Chondrocyte (in vitro differentiated cells): ENCODE results near the gene OR2T11. TPM values are rescaled to one million over a fixed set of nuclear protein-coding genes. Genes with fewer than 3 reads are reported as not detected.

Experiments
- DNase-seq: peaks from one replicate; pipeline ENCODE4 v3.0.0; 2021; ENCODE audit warnings: mixed read lengths, low spot score
- H3K27ac Mint-ChIP-seq: one replicate; pipeline ENCODE4 v1.8.0; 2021; ENCODE audit warnings: mild to moderate bottlenecking, moderate library complexity, mixed read lengths; ENCODE audit not compliant: unreplicated experiment
- H3K27me3 Mint-ChIP-seq: 2 replicates; pipeline ENCODE4 v1.8.0; 2021; ENCODE audit warnings: low read depth, mixed read lengths
- H3K36me3 Mint-ChIP-seq: 2 replicates; pipeline ENCODE4 v1.8.0; 2021; ENCODE audit warnings: low read depth, mixed read lengths
- H3K4me1 Mint-ChIP-seq: 2 replicates; pipeline ENCODE4 v1.8.0; 2021; ENCODE audit warnings: low read depth, mild to moderate bottlenecking, mixed read lengths
- H3K4me3 Mint-ChIP-seq: one replicate; pipeline ENCODE4 v1.8.0; 2021; ENCODE audit warnings: mild to moderate bottlenecking, moderate library complexity, mixed read lengths; ENCODE audit not compliant: unreplicated experiment
- H3K9me3 Mint-ChIP-seq: 2 replicates; pipeline ENCODE4 v1.8.0; 2021; ENCODE audit warnings: low read depth, mixed read lengths
- CTCF ChIP-seq: fragments of 200-600 bp; sonication (generic); IDR thresholded peaks from 2 replicates; pipeline ENCODE4 v1.5.0; 2021; ENCODE audit warnings: antibody characterized with exemption, mild to moderate bottlenecking, moderate library complexity
- total RNA-seq: library from RNA; stranded (reverse); gene quantifications from 3 replicates; pipeline ENCODE4 v1.2.1, GENCODE V29; 2021

The OR2T11 gene
- total RNA-seq, 1 donor from 2014 or later: not detected

- Mint-ChIP-seq H3K36me3 (no peaks in the 10 kb centered on the region), H3K9me3 (peaks cover 8% of the 10 kb centered on the region), H3K27ac (no peak overlapping the region), H3K27me3 (no peaks in the 10 kb centered on the region), H3K4me3 (no peak overlapping the region), H3K4me1 (no peaks in the 10 kb centered on the region)
- no peak for DNase-seq
- no peak for TF ChIP-seq CTCF
These were observed 8.9 kb downstream of the OR2T11 start for GRCh38 chr1:248625971-248626370.

GRCh38 chr1:248625166-248625565 is 9.7 kb downstream of the OR2T11 start:
- Mint-ChIP-seq H3K4me3 (no peak overlapping the region), H3K4me1 (no peaks in the 10 kb centered on the region), H3K27ac (no peak overlapping the region), H3K36me3 (no peaks in the 10 kb centered on the region), H3K27me3 (no peaks in the 10 kb centered on the region), H3K9me3 (peaks cover 4% of the 10 kb centered on the region)
- DNase-seq: no peak
- no peak for TF ChIP-seq CTCF

GRCh38 chr1:248622570-248623001 is 12.3 kb downstream of the OR2T11 start:
- Mint-ChIP-seq H3K27ac (no peak overlapping the region), H3K27me3 (peaks cover 4% of the 10 kb centered on the region), H3K36me3 (no peaks in the 10 kb centered on the region), H3K4me3 (no peak overlapping the region), H3K9me3 (no peaks in the 10 kb centered on the region), H3K4me1 (no peaks in the 10 kb centered on the region)
- TF ChIP-seq CTCF: peak; percentile 76
- no peak for DNase-seq

GRCh38 chr1:248621770-248622169 is 13.1 kb downstream of the OR2T11 start:
- Mint-ChIP-seq H3K27ac (no peak overlapping the region), H3K9me3 (no peaks in the 10 kb centered on the region), H3K36me3 (no peaks in the 10 kb centered on the region), H3K4me3 (no peak overlapping the region), H3K27me3 (peaks cover 4% of the 10 kb centered on the region), H3K4me1 (no peaks in the 10 kb centered on the region)
- no peak for DNase-seq
- TF ChIP-seq CTCF: no peak

- no peak for DNase-seq
- H3K4me1 Mint-ChIP-seq: no peaks in the 10 kb centered on the region
- H3K4me3 Mint-ChIP-seq: no peak overlapping the region
- H3K36me3 Mint-ChIP-seq: no peaks in the 10 kb centered on the region
- no peak overlapping the region for H3K27ac Mint-ChIP-seq
- peak; percentile 76 for TF ChIP-seq CTCF
- peaks cover 4% of the 10 kb centered on the region for H3K27me3 Mint-ChIP-seq
- H3K9me3 Mint-ChIP-seq: peaks cover 10% of the 10 kb centered on the region
These were observed 16.0 kb downstream of the OR2T11 start for GRCh38 chr1:248618878-248619277.
